Sigmoid colon (tissue), 4 donors: ENCODE measurements around the gene NOL3.
A peak's percentile ranks its signal among the peaks of the same experiment; 100 is the strongest.

Experiments used
- CTCF ChIP-seq, 4 experiments: fragments of 450-650 bp in 3 of 4; fragments of 200-600 bp in 1 of 4; IDR thresholded peaks; one replicate each; pipeline ENCODE4 v1.5.1; 2016 to 2019; ENCODE audit warnings: antibody characterized with exemption in 4 of 4, mild to moderate bottlenecking in 3 of 4, moderate library complexity in 2 of 4
- EP300 ChIP-seq, 4 donors: sonication (generic); formaldehyde crosslinking; IDR thresholded peaks; one replicate each; pipeline ENCODE4 v1.6.1; 2017; ENCODE audit warnings: antibody characterized with exemption in 4 of 4
- POLR2A ChIP-seq, 2 donors: fragments of 450-650 bp; IDR thresholded peaks; one replicate each; pipeline ENCODE4 v1.6.1; 2016; ENCODE audit warnings: antibody characterized with exemption in 2 of 2, mild to moderate bottlenecking in 2 of 2, moderate library complexity in 2 of 2
- POLR2AphosphoS5 ChIP-seq, 4 donors: sonication (generic); formaldehyde crosslinking; IDR thresholded peaks; one replicate each; pipeline ENCODE4 v1.6.1; 2017; ENCODE audit warnings: antibody characterized with exemption in 4 of 4

GRCh38 chr16:67199011-67199807 is 28.9 kb downstream of the NOL3 start, which contains the start of gene ELMO3:
- TF ChIP-seq CTCF (IDR thresholded peaks at IDR 0.05) (peak in 2 of 4 experiments; percentile 19 to 40), EP300 (IDR thresholded peaks at IDR 0.05) (no peak), POLR2AphosphoS5 (IDR thresholded peaks at IDR 0.05) (peak in 1 of 4 donors; percentile 58), POLR2A (IDR thresholded peaks at IDR 0.05) (peak in 1 of 2 donors; percentile 63)
